Medulla oblongata (tissue), 1 donor: ENCODE measurements around the gene C7orf57.

ENCODE experiments used
- DNase-seq: peaks from one replicate; pipeline ENCODE4 v3.0.0-alpha.2; 2015; ENCODE audit errors: extremely low spot score

Gene C7orf57

DNA sequence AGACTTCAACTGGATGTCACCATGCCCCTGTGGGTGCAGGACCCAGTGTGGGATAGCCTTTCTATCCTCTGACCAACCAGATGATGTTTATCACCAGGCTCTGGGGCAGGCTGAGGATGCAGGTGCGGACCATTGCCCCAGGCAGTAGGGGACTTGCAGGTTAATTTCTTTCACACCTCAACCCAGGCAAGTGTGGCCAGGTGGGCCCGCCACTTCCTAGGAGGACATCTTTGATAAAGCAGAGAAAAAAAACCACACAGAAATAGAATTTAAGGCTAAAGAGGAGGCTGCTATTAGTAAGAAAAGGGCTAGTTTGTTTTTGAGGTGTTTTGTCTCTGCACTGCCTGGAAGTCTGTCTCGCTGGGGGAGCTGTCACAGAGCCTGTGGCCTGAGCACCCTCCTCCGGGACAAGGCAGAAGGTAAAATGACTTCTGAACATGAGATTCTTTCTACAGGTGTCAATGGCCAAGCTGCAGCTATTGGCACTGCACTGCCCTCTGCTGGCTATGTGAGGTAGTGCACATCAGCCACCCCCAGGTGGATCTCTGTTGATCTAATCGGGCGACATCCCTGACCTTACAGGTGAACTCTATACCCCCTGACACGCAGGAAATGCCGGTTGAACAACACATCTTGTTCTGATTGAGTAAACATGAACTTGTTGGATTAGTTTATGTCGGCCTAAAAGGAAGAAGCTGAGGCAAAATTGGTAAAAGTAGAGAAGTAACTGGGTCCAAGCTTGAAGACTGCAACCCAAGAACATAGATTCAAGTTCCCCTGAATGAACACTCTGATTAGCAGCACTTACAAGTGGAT lies 74.7 kb downstream of the C7orf57 start:
- DNase-seq: peak; percentile 73

DNA sequence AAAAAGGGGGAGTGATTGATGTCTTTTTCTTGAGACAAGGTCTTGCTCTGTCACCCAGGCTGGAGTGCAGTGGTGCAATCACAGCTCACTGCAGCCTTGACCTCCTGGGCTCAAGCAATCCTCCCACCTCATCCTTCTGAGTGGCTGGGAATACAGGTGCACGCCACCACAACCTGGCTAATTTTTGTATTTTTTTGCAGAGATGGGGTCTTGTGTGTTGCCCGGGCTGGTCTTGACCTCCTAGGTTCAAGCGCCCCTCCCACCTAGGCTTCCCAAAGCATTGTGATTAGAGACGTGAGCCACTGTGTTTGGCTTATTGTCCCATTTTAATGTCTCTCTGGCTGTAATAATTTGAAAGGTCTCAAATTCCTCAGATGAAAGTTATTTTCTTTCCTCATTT lies 75.5 kb downstream of the C7orf57 start:
- DNase-seq: no peak
